HG02588 (cell line): ENCODE data around the gene MYLK4.

ENCODE experiments used
- ATAC-seq: cut with Tn5 transposase; IDR thresholded peaks from one replicate; pipeline ENCODE4 v1.9.1; 2021; ENCODE audit warnings: mild to moderate bottlenecking, moderate library complexity; ENCODE audit not compliant: unreplicated experiment

MYLK4 gene

GRCh38 chr6:2634139-2634964, 116.4 kb downstream of the MYLK4 start:
- ATAC-seq, result no peak

GRCh38 chr6:2633736-2634135, 117.0 kb downstream of the MYLK4 start:
- ATAC-seq, result no peak

- ATAC-seq, result no peak
Measured at GRCh38 chr6:2632976-2633584, 117.6 kb downstream of the MYLK4 start.

- no peak for ATAC-seq
Measured at GRCh38 chr6:2632368-2632767, 118.4 kb downstream of the MYLK4 start.

- no peak for ATAC-seq
Measured at GRCh38 chr6:2630891-2631571, 119.7 kb downstream of the MYLK4 start.

GRCh38 chr6:2630359-2630758, 120.4 kb downstream of the MYLK4 start:
- ATAC-seq, result no peak

GRCh38 chr6:2626401-2626800, 124.3 kb downstream of the MYLK4 start:
- no peak for ATAC-seq

GRCh38 chr6:2625581-2625980, 125.1 kb downstream of the MYLK4 start:
- no peak for ATAC-seq

- no peak for ATAC-seq
Measured at GRCh38 chr6:2624177-2624576, 126.5 kb downstream of the MYLK4 start.

GRCh38 chr6:2623295-2623694, 127.4 kb downstream of the MYLK4 start:
- no peak for ATAC-seq

- no peak for ATAC-seq
Measured at GRCh38 chr6:2622671-2623070, 128.1 kb downstream of the MYLK4 start.

GRCh38 chr6:2619651-2620050, 131.1 kb downstream of the MYLK4 start:
- ATAC-seq, result no peak

- ATAC-seq, result no peak
Measured at GRCh38 chr6:2617729-2618128, 133.0 kb downstream of the MYLK4 start.

- ATAC-seq, result no peak
Measured at GRCh38 chr6:2616811-2617210, 133.9 kb downstream of the MYLK4 start.

- ATAC-seq, result no peak
Measured at GRCh38 chr6:2615251-2615650, 135.5 kb downstream of the MYLK4 start.

GRCh38 chr6:2614846-2615245, 135.9 kb downstream of the MYLK4 start:
- ATAC-seq, result no peak

- no peak for ATAC-seq
Measured at GRCh38 chr6:2614155-2614554, 136.6 kb downstream of the MYLK4 start.
